GM19468 (cell line): ENCODE measurements around the gene RNU6-8.

Experiments used
- ATAC-seq: cut with Tn5 transposase; IDR thresholded peaks from one replicate; pipeline ENCODE4 v1.9.1; 2021; ENCODE audit warnings: mild to moderate bottlenecking, moderate library complexity, moderate number of reproducible peaks; ENCODE audit not compliant: unreplicated experiment; ENCODE audit errors: extremely low read depth

Gene RNU6-8

GRCh38 chr14:32205984-32206383 is 2.9 kb upstream of the RNU6-8 start:
- ATAC-seq: no peak

- no peak for ATAC-seq
Observed at GRCh38 chr14:32205554-32205953, 2.5 kb upstream of the RNU6-8 start.

DNA sequence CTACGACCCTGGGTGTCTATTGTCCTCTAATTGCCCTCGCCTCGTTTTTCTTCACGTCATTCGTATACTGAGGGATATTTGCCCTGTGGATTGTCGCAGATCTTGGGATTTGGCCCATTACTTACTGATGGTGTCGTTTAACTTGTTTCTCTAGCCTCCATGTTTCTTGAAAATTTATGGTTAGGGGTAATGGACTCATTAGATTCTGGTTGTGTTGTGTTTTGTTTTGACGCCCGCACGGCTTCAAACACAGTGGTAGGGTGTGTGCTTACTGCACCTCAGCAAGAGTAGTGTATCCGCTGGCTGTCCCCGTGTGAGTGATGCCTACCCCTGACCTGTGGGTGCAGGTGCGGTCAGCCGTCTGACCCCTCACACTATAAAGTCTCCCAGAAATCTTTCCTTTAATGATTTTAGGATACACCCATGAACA is 874 bp upstream of the RNU6-8 start:
- no peak for ATAC-seq

- no peak for ATAC-seq
Observed at GRCh38 chr14:32202491-32202997, 525 bp downstream of the RNU6-8 start.

- ATAC-seq: no peak
Observed at GRCh38 chr14:32201816-32202490, 1.1 kb downstream of the RNU6-8 start, which contains the start of gene RNU6-7. Gene RNU6-7, plus strand, starts transcription at chr14:32202045.

DNA sequence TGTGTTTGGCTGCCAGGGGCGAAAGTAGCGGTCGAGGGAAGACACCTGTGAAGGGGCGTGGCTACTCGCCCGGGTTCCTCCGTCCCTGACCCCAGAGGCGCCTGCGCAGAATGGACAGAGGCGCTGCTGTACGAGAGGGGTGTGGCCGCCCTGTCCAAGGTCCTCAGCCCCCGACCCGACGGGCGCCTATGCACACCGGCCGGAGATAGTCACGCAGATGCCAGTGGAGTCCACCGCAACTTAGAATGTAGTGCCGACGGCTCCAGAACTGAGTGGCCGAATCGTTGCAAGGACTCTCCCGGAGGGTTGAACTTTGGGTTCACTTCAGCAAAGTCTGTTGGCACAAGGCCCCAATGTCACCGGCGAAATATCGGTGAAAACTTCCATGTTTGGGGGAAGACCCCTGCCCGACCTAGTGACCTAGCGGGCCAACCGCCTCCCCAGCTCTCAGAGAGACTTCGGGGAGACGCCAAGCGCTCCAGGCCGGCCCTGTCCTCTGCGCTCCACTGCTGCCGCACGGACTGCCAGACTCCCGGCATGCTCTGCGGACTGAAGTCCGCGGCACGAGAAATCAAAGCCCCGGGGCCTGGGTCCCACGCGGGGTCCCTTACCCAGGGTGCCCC is 1.8 kb downstream of the RNU6-8 start:
- ATAC-seq: peak; percentile 36

DNA sequence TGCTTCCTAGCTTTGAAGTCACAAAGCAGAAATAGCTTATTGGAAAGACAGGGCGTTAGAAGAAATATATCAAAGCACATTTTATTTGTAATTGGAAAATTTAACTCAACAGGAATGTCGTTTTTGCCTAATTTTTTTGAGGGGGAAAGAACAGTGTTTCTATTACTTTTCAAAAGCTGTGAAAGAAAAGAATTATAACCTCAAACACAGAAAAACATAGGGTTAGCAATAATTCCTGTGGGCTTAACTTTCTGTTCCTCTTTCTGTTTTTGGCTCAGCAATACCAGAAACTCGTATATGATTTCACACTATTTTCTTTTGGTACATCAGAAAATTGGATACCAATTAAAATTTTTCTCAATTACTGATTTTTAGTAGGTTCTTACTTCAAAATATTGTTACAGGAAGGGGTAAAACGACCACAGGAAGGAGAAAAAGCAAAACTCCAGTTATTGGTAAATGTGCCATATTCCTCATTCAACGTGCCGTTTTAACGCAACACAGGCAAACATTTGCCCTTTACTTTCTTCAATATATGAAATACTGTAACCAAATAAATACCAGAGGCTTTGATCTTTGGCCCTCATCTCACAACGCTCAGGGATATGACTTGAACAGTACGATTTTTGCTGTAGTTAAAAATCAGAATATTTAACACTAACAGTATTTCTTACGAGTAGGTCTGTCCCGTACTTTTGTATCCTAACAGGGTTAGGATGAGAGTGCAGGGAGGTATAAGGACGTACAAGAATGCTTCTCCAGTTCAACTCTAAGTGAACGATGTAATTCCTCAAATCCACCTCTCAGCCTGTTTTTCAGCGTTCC is 2.5 kb downstream of the RNU6-8 start:
- ATAC-seq: no peak

GRCh38 chr14:32197919-32198318 is 5.2 kb downstream of the RNU6-8 start:
- peak; percentile 35 for ATAC-seq

GRCh38 chr14:32195636-32196035 is 7.4 kb downstream of the RNU6-8 start:
- no peak for ATAC-seq

DNA sequence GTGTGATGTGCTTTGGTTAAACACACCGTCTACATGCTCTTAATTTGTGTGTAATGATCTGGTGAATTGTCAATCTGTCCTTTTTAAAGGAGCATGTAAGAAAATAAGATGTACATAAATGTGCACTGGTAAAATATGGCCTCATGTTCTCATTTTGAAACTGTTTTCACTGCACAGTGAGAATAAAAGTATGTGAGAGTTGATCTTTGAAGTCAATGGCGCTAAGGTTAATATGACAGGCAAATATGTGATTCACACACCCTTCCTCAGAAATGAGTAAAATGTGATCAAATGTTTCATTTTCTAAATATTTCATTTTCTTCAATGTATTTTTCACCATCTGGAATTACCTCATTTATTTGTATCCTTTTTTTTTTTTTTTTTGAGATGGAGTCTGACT is 9.5 kb downstream of the RNU6-8 start:
- no peak for ATAC-seq

GRCh38 chr14:32192712-32193373 is 10.2 kb downstream of the RNU6-8 start:
- ATAC-seq: no peak

DNA sequence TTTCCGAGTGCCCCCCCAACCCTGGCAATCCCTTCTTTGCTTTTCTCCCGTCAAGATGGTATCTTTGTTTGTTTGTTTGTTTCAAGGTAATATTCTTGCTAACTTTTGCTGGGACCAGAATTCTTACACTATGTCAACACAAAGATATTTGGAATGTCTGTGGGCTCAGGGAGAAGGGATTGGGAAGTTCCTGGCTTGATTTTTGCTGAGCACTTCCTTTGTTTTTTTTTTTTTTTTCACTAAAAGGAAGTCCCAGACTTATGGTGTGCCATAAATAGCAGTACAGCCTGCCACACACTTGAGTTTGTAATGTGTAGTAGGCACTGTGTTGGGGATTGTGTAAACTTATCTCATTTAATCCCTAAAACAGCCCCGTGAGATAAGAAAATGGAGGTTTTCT is 12.4 kb downstream of the RNU6-8 start:
- ATAC-seq: no peak

GRCh38 chr14:32189811-32190210 is 13.3 kb downstream of the RNU6-8 start:
- ATAC-seq: no peak

GRCh38 chr14:32186248-32186647 is 16.8 kb downstream of the RNU6-8 start:
- no peak for ATAC-seq

- no peak for ATAC-seq
Observed at GRCh38 chr14:32185097-32185496, 18.0 kb downstream of the RNU6-8 start.

DNA sequence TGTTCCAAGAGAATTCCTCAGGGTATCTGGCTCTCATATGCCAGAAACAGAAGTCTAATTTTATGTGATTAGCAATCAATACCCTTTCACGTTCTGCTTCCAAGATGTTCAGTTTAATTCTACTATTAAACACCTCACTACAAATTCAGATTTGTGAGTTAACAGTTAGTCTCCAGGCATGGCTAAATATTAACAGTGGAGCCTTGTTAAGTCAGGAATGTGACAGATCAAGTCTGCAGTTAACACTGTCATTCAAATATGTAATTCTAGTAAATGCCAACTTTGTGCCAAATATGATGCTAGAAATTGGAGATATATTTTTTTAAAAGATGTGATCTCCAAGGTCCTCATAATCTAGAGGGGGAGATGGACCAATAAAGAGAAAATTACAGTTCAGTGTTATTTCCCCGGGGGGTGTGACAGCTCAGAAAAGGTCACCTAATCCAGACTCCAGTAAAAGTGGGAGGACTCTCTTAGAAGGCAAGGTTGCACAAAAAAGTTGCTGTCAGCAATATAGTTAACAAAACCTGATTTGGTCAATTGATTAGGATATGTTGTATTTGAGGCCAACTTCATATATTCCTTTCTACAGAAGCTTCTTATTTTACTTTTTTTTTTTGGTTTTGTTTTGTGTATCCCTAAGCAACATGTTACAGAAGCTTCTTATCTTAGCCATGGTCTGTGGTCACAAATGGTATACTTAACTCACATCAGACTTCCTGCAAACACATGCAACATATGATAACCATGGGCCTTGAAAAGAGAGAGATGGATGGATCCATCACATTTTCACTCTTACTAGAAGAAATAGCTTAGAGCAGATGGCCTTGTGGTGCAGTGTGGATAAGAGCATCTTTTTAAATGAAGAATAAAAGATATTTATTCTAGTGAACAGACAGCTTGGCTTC is 19.7 kb downstream of the RNU6-8 start:
- ATAC-seq: no peak

- ATAC-seq: no peak
Observed at GRCh38 chr14:32171469-32171868, 31.6 kb downstream of the RNU6-8 start.

DNA sequence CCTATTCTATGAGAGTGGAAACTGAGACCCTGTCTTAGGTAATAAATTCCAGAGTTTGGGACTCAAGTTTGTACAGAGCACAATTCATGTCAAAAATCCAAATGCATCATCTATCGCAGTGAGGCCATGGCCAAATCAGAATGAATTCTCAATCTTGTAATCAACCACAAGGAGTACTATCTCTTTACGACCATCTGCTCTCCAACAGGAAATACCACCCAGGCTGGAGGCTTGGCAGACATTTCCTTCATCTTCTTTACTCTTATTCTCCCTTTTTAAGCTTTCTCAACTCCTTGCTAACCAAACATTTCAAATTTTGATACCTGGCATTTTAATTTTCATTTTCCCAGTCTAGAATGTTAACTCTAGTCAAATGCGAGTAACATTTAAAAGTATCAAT is 33.9 kb downstream of the RNU6-8 start:
- ATAC-seq: no peak

GRCh38 chr14:32167907-32168306 is 35.2 kb downstream of the RNU6-8 start:
- no peak for ATAC-seq
